D721Med (cell line): Measurements from ENCODE around the gene TSPAN9.

ENCODE experiments used
- DNase-seq: peaks from one replicate; pipeline ENCODE4 v3.0.0; 2011; ENCODE audit warnings: low spot score; ENCODE audit not compliant: insufficient read length
- FAIRE-seq: peaks from 2 replicates; lab custom pipeline; 2011; peaks lifted over from hg19 to GRCh38; lab: Jason Lieb, UNC
- CTCF ChIP-seq: IDR thresholded peaks from 2 replicates; pipeline ENCODE4 v1.5.1; 2012; ENCODE audit warnings: mild to moderate bottlenecking, control low read depth; ENCODE audit not compliant: insufficient read depth; ENCODE audit errors: missing control alignments

Gene TSPAN9

GRCh38 chr12:3328081-3328480, 250.9 kb downstream of the TSPAN9 start:
- no peak for TF ChIP-seq CTCF
- FAIRE-seq (no peak), DNase-seq (no peak)

GRCh38 chr12:3328571-3328970, 251.4 kb downstream of the TSPAN9 start:
- FAIRE-seq (no peak), DNase-seq (no peak)

GRCh38 chr12:3329361-3329760, 252.2 kb downstream of the TSPAN9 start:
- FAIRE-seq (no peak), DNase-seq (no peak)
- no peak for TF ChIP-seq CTCF

More at GRCh38 chr12:3328571-3328970, 251.4 kb downstream of the TSPAN9 start:
- TF ChIP-seq CTCF, result no peak

- no peak for TF ChIP-seq CTCF
These were observed 253.9 kb downstream of the TSPAN9 start for GRCh38 chr12:3330976-3331510.

GRCh38 chr12:3332188-3332587, 255.0 kb downstream of the TSPAN9 start:
- no peak for TF ChIP-seq CTCF

More at GRCh38 chr12:3330976-3331510, 253.9 kb downstream of the TSPAN9 start:
- FAIRE-seq (no peak), DNase-seq (no peak)

GRCh38 chr12:3333583-3333982, 256.4 kb downstream of the TSPAN9 start:
- no peak for DNase-seq
- TF ChIP-seq CTCF, result no peak
- FAIRE-seq, result no peak

More at GRCh38 chr12:3332188-3332587, 255.0 kb downstream of the TSPAN9 start:
- FAIRE-seq, result no peak
- DNase-seq, result no peak

- TF ChIP-seq CTCF, result no peak
- no peak for DNase-seq
- no peak for FAIRE-seq
These were observed 256.8 kb downstream of the TSPAN9 start for GRCh38 chr12:3333991-3334391.
